ENCODE data around the gene BSN. TPM values are rescaled to one million over a fixed set of nuclear protein-coding genes. Genes with fewer than 3 reads are reported as not detected.

Gene BSN
- total RNA-seq, 1 experiment from 2014 or later, result 0.92 TPM

DNA sequence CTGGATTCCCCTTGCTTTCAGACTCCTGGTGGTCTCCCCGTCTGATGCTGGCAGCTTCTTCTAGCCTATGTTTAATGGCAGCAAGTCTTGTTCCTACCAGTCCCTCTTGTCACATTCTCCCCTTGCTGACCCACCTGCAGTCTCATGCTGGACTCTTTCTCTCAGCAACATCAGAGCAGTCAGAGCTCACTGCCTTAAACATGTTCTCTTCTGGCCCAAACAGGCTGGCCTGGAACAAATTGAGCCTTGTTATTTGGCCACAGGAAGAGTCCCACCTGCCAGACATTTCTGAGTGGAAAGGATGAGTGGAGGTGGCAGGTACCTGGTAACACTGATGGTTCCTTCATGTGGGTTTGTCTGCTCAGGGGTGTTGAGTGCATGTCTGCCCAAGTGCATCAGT, 60.7 kb downstream of the BSN start:
- no TSS peak for BruUV-seq (replicated peaks)
- H3K4me3 Mint-ChIP-seq (ENCODE audit: low read depth, unreplicated experiment), result no peak overlapping the region
- peaks cover 32% of the 10 kb centered on the region for H3K27me3 Mint-ChIP-seq (ENCODE audit: unreplicated experiment)
- no peaks in the 10 kb centered on the region for H3K9me3 Mint-ChIP-seq (ENCODE audit: low read depth, unreplicated experiment)
- no peaks in the 10 kb centered on the region for H3K4me1 Mint-ChIP-seq (ENCODE audit: low read depth, unreplicated experiment)
- CTCF ChIA-PET, result no interaction called here
- H3K27ac Mint-ChIP-seq (ENCODE audit: unreplicated experiment), result no peak overlapping the region
- H3K36me3 Mint-ChIP-seq (ENCODE audit: insufficient read depth, unreplicated experiment), result no peaks in the 10 kb centered on the region
- DNase-seq, result no peak
- intact Hi-C loops (cut with micrococcal nuclease; ENCODE audit: unreplicated experiment), result no loop called here
- TF ChIP-seq, protein P1, sequence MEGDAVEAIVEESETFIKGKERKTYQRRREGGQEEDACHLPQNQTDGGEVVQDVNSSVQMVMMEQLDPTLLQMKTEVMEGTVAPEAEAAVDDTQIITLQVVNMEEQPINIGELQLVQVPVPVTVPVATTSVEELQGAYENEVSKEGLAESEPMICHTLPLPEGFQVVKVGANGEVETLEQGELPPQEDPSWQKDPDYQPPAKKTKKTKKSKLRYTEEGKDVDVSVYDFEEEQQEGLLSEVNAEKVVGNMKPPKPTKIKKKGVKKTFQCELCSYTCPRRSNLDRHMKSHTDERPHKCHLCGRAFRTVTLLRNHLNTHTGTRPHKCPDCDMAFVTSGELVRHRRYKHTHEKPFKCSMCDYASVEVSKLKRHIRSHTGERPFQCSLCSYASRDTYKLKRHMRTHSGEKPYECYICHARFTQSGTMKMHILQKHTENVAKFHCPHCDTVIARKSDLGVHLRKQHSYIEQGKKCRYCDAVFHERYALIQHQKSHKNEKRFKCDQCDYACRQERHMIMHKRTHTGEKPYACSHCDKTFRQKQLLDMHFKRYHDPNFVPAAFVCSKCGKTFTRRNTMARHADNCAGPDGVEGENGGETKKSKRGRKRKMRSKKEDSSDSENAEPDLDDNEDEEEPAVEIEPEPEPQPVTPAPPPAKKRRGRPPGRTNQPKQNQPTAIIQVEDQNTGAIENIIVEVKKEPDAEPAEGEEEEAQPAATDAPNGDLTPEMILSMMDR (IDR thresholded peaks at IDR 0.05; ENCODE audit: unreplicated experiment), result no peak

DNA sequence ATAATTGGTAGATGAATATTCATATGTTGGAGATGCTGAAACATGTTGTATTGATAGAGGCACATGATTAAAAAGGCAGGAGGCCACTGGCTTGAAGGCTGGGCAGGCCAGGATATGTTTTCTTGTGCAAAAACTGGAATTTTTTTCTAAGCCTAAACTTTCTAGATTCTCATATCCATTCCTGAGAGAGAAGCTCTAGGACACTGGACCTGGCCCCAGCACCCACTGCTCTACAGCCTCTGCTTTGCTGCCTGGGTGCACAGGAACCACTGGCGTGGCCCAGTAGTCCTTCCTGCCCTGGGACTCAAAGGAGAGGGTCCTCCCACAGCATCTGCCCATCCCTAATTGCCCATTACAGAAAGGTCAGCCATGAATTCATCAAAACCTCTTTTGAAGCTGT, 61.8 kb downstream of the BSN start:
- TF ChIP-seq, protein P1 (IDR thresholded peaks at IDR 0.05; ENCODE audit: unreplicated experiment), result no peak
- H3K36me3 Mint-ChIP-seq (ENCODE audit: insufficient read depth, unreplicated experiment), result no peaks in the 10 kb centered on the region

DNA sequence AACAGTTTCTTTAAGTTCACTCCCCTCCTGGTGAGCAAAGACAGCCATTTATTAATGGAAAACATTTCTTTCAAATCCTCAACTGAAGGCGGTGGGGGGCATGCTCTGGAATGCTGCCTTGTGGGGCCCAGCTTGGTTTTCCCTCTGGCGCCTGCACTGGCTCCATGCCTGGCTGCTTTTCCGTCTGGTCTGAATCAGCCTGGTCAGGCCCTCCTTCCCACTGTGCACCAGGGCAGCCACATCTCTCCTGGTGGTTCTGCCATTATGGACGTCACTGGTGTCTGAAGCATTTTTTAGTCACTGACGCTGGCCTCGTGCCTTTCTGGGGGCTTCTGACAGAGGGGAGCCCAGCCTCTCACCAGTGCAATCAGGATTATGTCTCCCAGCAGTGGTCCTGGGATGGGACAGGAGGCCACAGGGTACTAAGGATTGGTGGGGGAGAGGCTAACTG, 62.2 kb downstream of the BSN start:
- no peaks in the 10 kb centered on the region for H3K9me3 Mint-ChIP-seq (ENCODE audit: low read depth, unreplicated experiment)
- intact Hi-C loops (cut with micrococcal nuclease; ENCODE audit: unreplicated experiment), result no loop called here
- H3K4me1 Mint-ChIP-seq (ENCODE audit: low read depth, unreplicated experiment), result no peaks in the 10 kb centered on the region
- no peak overlapping the region for H3K4me3 Mint-ChIP-seq (ENCODE audit: low read depth, unreplicated experiment)
- no TSS peak for BruUV-seq (replicated peaks)
- H3K36me3 Mint-ChIP-seq (ENCODE audit: insufficient read depth, unreplicated experiment), result no peaks in the 10 kb centered on the region
- CTCF ChIA-PET, result no interaction called here
- peaks cover 44% of the 10 kb centered on the region for H3K27me3 Mint-ChIP-seq (ENCODE audit: unreplicated experiment)
- no peak overlapping the region for H3K27ac Mint-ChIP-seq (ENCODE audit: unreplicated experiment)
- TF ChIP-seq, protein P1 (IDR thresholded peaks at IDR 0.05; ENCODE audit: unreplicated experiment), result no peak
- no peak for DNase-seq

More for the DNA sequence above, 61.8 kb downstream of the BSN start:
- peaks cover 39% of the 10 kb centered on the region for H3K27me3 Mint-ChIP-seq (ENCODE audit: unreplicated experiment)
- no peak overlapping the region for H3K27ac Mint-ChIP-seq (ENCODE audit: unreplicated experiment)
- no peak overlapping the region for H3K4me3 Mint-ChIP-seq (ENCODE audit: low read depth, unreplicated experiment)
- CTCF ChIA-PET, result no interaction called here
- no peaks in the 10 kb centered on the region for H3K9me3 Mint-ChIP-seq (ENCODE audit: low read depth, unreplicated experiment)
- no peaks in the 10 kb centered on the region for H3K4me1 Mint-ChIP-seq (ENCODE audit: low read depth, unreplicated experiment)
- intact Hi-C loops (cut with micrococcal nuclease; ENCODE audit: unreplicated experiment), result no loop called here
- no TSS peak for BruUV-seq (replicated peaks)
- DNase-seq, result no peak

DNA sequence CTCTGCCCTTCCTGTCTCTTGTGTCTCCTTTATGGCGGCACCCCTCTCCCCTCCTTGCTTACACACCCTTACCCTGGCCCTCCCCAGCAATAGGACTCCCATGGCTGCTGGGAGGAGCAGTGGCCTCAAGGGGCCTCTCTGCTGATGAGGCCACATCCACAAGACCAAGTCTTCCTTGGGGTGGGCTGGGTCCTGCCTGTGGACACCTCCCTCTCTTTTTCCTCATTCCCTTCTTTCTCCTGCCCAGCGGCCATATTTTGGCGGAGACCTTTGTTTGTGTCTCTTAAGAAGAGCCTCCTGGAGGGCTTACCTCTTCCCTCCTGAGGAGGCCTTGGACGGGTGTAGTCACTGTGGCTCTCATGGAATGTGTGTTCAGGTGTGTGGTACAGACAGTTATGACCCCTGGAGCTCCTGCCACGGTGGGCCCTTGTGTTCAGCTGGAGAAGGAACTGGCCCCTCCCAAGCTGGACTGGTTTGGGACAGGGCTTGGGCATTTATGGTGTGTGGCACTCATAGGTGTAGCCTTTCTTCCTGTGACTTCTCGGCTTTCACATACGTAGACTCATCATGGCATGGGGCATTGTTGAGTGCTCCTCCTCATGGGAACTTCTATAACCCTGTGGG, 63.2 kb downstream of the BSN start:
- DNase-seq, result no peak
- TF ChIP-seq, protein P1 (IDR thresholded peaks at IDR 0.05; ENCODE audit: unreplicated experiment), result no peak
- no peaks in the 10 kb centered on the region for H3K36me3 Mint-ChIP-seq (ENCODE audit: insufficient read depth, unreplicated experiment)
- no peaks in the 10 kb centered on the region for H3K9me3 Mint-ChIP-seq (ENCODE audit: low read depth, unreplicated experiment)
- H3K4me1 Mint-ChIP-seq (ENCODE audit: low read depth, unreplicated experiment), result no peaks in the 10 kb centered on the region
- no peak overlapping the region for H3K27ac Mint-ChIP-seq (ENCODE audit: unreplicated experiment)
- intact Hi-C loops (cut with micrococcal nuclease; ENCODE audit: unreplicated experiment), result no loop called here
- CTCF ChIA-PET, result no interaction called here
- H3K27me3 Mint-ChIP-seq (ENCODE audit: unreplicated experiment), result peaks cover 54% of the 10 kb centered on the region
- no peak overlapping the region for H3K4me3 Mint-ChIP-seq (ENCODE audit: low read depth, unreplicated experiment)
- no TSS peak for BruUV-seq (replicated peaks)
